Measurements from ENCODE around the gene PGBD2. TPM values are rescaled to one million over a fixed set of nuclear protein-coding genes. Genes with fewer than 3 reads are reported as not detected.

PGBD2 gene
- total and polyA plus RNA-seq, 2 of the 4 experiments (the other 2 are of a cell fraction), result 4.8 to 6.8 TPM

GRCh38 chr1:248905662-248906008, 400 bp upstream of the PGBD2 start:
- in situ Hi-C loops (cut with MboI; ENCODE audit: low sequenced_read_pairs) (no loop called here), dilution Hi-C loops (cut with HindIII; ENCODE audit: low sequenced_read_pairs, unreplicated experiment) (no loop called here), intact Hi-C loops (cut with micrococcal nuclease) (loop anchor here (1.0 kb wide), 1 partner anchor 32 kb away; no protein-coding TSS in a partner anchor)
- no peak overlapping the region for H2BK15ac ChIP-seq (ENCODE audit: low read depth, low read length)
- peak overlapping the region; percentile 77 for H3K4me2 ChIP-seq (ENCODE audit: low read depth, low read length)
- no peaks in the 10 kb centered on the region for H3K4me1 ChIP-seq (ENCODE audit: control insufficient read depth, insufficient read depth, low read length)
- H4K8ac ChIP-seq (ENCODE audit: low read depth in 2 of 2, low read length in 2 of 2), result peak overlapping the region; percentile 100
- H3K9me1 ChIP-seq (ENCODE audit: insufficient read depth, low read length), result no peaks in the 10 kb centered on the region
- peak overlapping the region; percentile 39 for H2BK5ac ChIP-seq (ENCODE audit: low read depth, low read length, poor library complexity, severe bottlenecking)
- peak overlapping the region; percentile 94 for H3K14ac ChIP-seq (replicated peaks; ENCODE audit: low read depth, low read length)
- peak overlapping the region; percentile 72 for H3K4me3 ChIP-seq (ENCODE audit: insufficient read depth, low read depth, low read length)
- peak overlapping the region; percentile 54 for H3K18ac ChIP-seq (ENCODE audit: low read depth, low read length)
- TF ChIP-seq POLR2A (IDR thresholded peaks at IDR 0.05; ENCODE audit: low read depth, low read length), result no peak
- no peak for TF ChIP-seq RFX5 (IDR thresholded peaks at IDR 0.05; ENCODE audit: low read depth, low read length)
- no peak for TF ChIP-seq MAFK (IDR thresholded peaks at IDR 0.05; ENCODE audit: low read depth, low read length)
- peak; percentile 4; the same call in 1 of the 2 replicates for TF ChIP-seq MAZ (IDR thresholded peaks at IDR 0.05; ENCODE audit: borderline replicate concordance, low read depth, low read length)
- TF ChIP-seq BHLHE40 (IDR thresholded peaks at IDR 0.05; ENCODE audit: low read depth, low read length), result no peak
- H4K91ac ChIP-seq (ENCODE audit: insufficient read depth, low read depth, low read length), result peak overlapping the region; percentile 86
- no peaks in the 10 kb centered on the region for H3K9me3 ChIP-seq (ENCODE audit: control insufficient read depth, insufficient read depth, low read length)
- no TSS peak for BruUV-seq (replicated peaks)
- peak overlapping the region; percentile 53; the same call in 1 of the 2 replicates for H3K23ac ChIP-seq (ENCODE audit: low read depth, low read length)
- peak overlapping the region; percentile 83 for H3K27ac ChIP-seq (ENCODE audit: insufficient read depth, low read length)
- peak overlapping the region; percentile 79 for H3K9ac ChIP-seq (ENCODE audit: low read depth, low read length)
- H2AK9ac ChIP-seq (replicated peaks; ENCODE audit: low read depth, low read length, poor library complexity), result peak overlapping the region; percentile 95
- no CpG with 5 or more reads among the region's 4 CpGs for WGBS, 2 experiments (ENCODE audit: extremely low coverage in 2 of 2, insufficient read length in 1 of 2)
- 0 out of 2 replicates have a peak overlapping the region, but pooled peaks have one; percentile 53 for H3K56ac ChIP-seq (ENCODE audit: extremely low read depth, insufficient read depth, low read length)
- H2AK5ac ChIP-seq (ENCODE audit: low read depth, low read length), result 0 out of 2 replicates have a peak overlapping the region, but pooled peaks have one; percentile 16
- ChIA-PET POLR2A (ENCODE audit: unreplicated experiment) (no interaction called here), CTCF (interaction anchor here (1.0 to 1.7 kb wide), 2 partner anchors 21 to 24 kb away, joined by 3 to 4 read pairs; no protein-coding TSS in a partner anchor)
- no peaks in the 10 kb centered on the region for H4K20me1 ChIP-seq (ENCODE audit: insufficient read depth, low read length)
- no peaks in the 10 kb centered on the region; the same call in 1 of the 2 replicates for H3K27me3 ChIP-seq (ENCODE audit: control insufficient read depth, insufficient read depth, low read length)
- H3K79me1 ChIP-seq (ENCODE audit: low read depth in 1 of 2, low read length in 2 of 2), result peaks cover 11 to 31% of the 10 kb centered on the region in 2 experiments
- H3K4ac ChIP-seq (ENCODE audit: low read depth, low read length), result peak overlapping the region; percentile 88
- H4K5ac ChIP-seq (ENCODE audit: low read depth, low read length), result peak overlapping the region; percentile 97
- H2BK20ac ChIP-seq (ENCODE audit: low read depth, low read length), result no peak overlapping the region
- ATAC-seq (ENCODE audit: low read depth) (no peak), DNase-seq (no peak)
- no peaks in the 10 kb centered on the region for H3K36me3 ChIP-seq (ENCODE audit: control insufficient read depth, insufficient read depth, low read length)
- peak overlapping the region; percentile 24; the same call in 1 of the 2 replicates for H2BK120ac ChIP-seq (ENCODE audit: low read depth, low read length)
- peak overlapping the region; percentile 100 for H2AFZ ChIP-seq (replicated peaks; ENCODE audit: low read length, poor library complexity)

Measured in IMR-90 (cell line).